ENCODE results near the gene PRR7.

- no peak for TF ChIP-seq CTCF (IDR thresholded peaks at IDR 0.05)
- peak; percentile 82 for TF ChIP-seq POLR2AphosphoS5 (IDR thresholded peaks at IDR 0.05)
- TF ChIP-seq POLR2A (IDR thresholded peaks at IDR 0.05), result no peak
Measured at GRCh38 chr5:177478711-177479646, 32.4 kb downstream of the PRR7 start.
